OCI-LY3 (cell line): ENCODE data around the gene PRPF31.

Source experiments
- EZH2phosphoT487 ChIP-seq: fragments of 200-600 bp; shearing (Covaris generic); IDR thresholded peaks from 2 replicates; pipeline ENCODE4 v1.6.1; 2018; ENCODE audit warnings: antibody characterized with exemption, mixed run types, low read depth
- TF ChIP-seq, protein P1 (sequence below): fragments of 200-600, 300-600 bp; sonication (generic); IDR thresholded peaks from 2 replicates; pipeline ENCODE4 v1.5.1; 2014; ENCODE audit warnings: antibody characterized with exemption, low read length, low read depth

DNA sequence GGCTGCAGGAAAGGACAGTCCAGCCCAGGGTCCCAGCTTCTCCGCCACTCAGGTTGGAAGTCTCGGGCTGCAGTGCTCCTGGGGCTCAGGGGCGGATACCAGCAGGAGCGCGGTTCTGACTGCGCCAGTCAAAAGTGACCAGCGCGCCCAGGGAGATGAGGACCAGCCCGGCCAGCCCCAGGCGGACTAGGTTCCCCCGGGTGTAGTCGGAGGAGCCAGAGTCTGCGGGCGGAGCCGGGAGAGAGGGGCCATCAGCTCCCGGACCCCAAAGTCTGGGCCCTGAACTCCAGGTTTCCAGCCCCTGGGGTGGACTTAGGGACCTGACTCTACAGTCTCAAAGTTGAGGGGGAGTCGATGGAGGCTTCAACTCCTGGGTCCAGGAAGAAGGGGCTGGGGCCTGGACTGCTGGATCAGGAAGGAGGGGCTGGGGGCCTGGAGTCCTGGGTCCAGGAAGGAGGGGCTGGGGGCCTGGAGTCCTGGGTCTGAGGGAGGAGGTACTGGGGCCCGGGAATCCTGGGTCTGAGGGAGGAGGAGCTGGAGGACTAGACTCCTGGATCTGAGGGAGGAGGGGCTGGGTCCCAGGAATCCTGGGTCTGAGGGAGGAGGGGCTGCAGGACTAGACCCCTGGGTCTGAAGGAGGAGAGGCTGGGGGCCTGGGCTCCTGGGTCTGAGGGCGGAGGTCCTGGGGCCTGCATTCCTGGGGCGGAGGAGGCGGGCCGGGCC is 20.3 kb upstream of the PRPF31 start:
- TF ChIP-seq, protein P1, sequence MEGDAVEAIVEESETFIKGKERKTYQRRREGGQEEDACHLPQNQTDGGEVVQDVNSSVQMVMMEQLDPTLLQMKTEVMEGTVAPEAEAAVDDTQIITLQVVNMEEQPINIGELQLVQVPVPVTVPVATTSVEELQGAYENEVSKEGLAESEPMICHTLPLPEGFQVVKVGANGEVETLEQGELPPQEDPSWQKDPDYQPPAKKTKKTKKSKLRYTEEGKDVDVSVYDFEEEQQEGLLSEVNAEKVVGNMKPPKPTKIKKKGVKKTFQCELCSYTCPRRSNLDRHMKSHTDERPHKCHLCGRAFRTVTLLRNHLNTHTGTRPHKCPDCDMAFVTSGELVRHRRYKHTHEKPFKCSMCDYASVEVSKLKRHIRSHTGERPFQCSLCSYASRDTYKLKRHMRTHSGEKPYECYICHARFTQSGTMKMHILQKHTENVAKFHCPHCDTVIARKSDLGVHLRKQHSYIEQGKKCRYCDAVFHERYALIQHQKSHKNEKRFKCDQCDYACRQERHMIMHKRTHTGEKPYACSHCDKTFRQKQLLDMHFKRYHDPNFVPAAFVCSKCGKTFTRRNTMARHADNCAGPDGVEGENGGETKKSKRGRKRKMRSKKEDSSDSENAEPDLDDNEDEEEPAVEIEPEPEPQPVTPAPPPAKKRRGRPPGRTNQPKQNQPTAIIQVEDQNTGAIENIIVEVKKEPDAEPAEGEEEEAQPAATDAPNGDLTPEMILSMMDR, result no peak
- TF ChIP-seq EZH2phosphoT487, result no peak
